DOHH2 (cell line): ENCODE data around the gene KCNK3.

ENCODE experiments used
- H3F3A ChIP-seq: fragments of 200-600 bp; sonication (generic), shearing (Covaris generic); 2 replicates; pipeline ENCODE4 v1.6.0; 2016; ENCODE audit warnings: antibody characterized with exemption, mild to moderate bottlenecking; ENCODE audit not compliant: control insufficient read depth, insufficient read depth
- H3K27ac ChIP-seq: fragments of 200-600 bp; sonication (generic); 2 replicates; pipeline ENCODE4 v1.5.1; 2014; ENCODE audit warnings: low read depth, mild to moderate bottlenecking, low read length, moderate library complexity
- H3K27me3 ChIP-seq: fragments of 200-600 bp; sonication (generic); 2 replicates; pipeline ENCODE4 v1.6.1; 2014; ENCODE audit warnings: mild to moderate bottlenecking, low read length, mixed read lengths; ENCODE audit not compliant: control insufficient read depth
- H3K36me3 ChIP-seq: fragments of 200-600 bp; sonication (generic); 2 replicates; pipeline ENCODE4 v1.6.1; 2014; ENCODE audit warnings: mild to moderate bottlenecking, low read length, moderate library complexity, mixed read lengths; ENCODE audit not compliant: control insufficient read depth
- H3K4me1 ChIP-seq: fragments of 200-600 bp; sonication (generic); 2 replicates; pipeline ENCODE4 v1.6.1; 2014; ENCODE audit warnings: mild to moderate bottlenecking, low read length, mixed read lengths; ENCODE audit not compliant: control insufficient read depth
- H3K4me2 ChIP-seq: fragments of 200-600 bp; sonication (generic); 2 replicates; pipeline ENCODE4 v1.6.0; 2014; ENCODE audit warnings: mild to moderate bottlenecking, low read length, moderate library complexity
- H3K4me3 ChIP-seq: fragments of 200-600 bp; sonication (generic); 2 replicates; pipeline ENCODE4 v1.5.1; 2014; ENCODE audit warnings: mild to moderate bottlenecking, low read length, mixed read lengths
- H3K79me2 ChIP-seq: fragments of 200-600 bp; sonication (generic); 2 replicates; pipeline ENCODE4 v1.6.1; 2014; ENCODE audit warnings: mild to moderate bottlenecking, low read length, mixed read lengths; ENCODE audit not compliant: control insufficient read depth
- H3K9me2 ChIP-seq: fragments of 200-600 bp; sonication (generic); replicated peaks from 2 replicates; pipeline ENCODE4 v1.6.1; 2014; ENCODE audit warnings: mild to moderate bottlenecking, low read length, mixed read lengths; ENCODE audit not compliant: control insufficient read depth
- H3K9me3 ChIP-seq: fragments of 200-600 bp; sonication (generic); 2 replicates; pipeline ENCODE4 v1.6.1; 2014; ENCODE audit warnings: antibody characterized with exemption, low read length, mixed read lengths; ENCODE audit not compliant: control insufficient read depth, insufficient read depth
- H4K20me1 ChIP-seq: fragments of 200-600 bp; sonication (generic); 2 replicates; pipeline ENCODE4 v1.6.0; 2014; ENCODE audit warnings: low read depth, mild to moderate bottlenecking, antibody characterized with exemption, low read length, moderate library complexity; ENCODE audit not compliant: control insufficient read depth, insufficient read depth
- CTCF ChIP-seq: fragments of 200-600 bp; sonication (generic); IDR thresholded peaks from one replicate; pipeline ENCODE4 v1.5.1; 2014; ENCODE audit warnings: antibody characterized with exemption, mild to moderate bottlenecking, low read depth, low read length; ENCODE audit not compliant: poor library complexity, severe bottlenecking
- EZH2phosphoT487 ChIP-seq: fragments of 200-600 bp; sonication (generic); IDR thresholded peaks from 2 replicates; pipeline ENCODE4 v1.6.1; 2017; ENCODE audit warnings: borderline replicate concordance, mild to moderate bottlenecking, antibody characterized with exemption, low read length, moderate library complexity, mixed read lengths

The KCNK3 gene

GRCh38 chr2:26675651-26676255, 16.8 kb upstream of the KCNK3 start:
- no peak overlapping the region for H3K4me2 ChIP-seq
- H3K4me1 ChIP-seq = no peaks in the 10 kb centered on the region
- H3F3A ChIP-seq = no peaks in the 10 kb centered on the region
- H3K79me2 ChIP-seq = no peaks in the 10 kb centered on the region
- no peaks in the 10 kb centered on the region for H3K9me2 ChIP-seq
- H4K20me1 ChIP-seq = no peaks in the 10 kb centered on the region
- no peak overlapping the region for H3K27ac ChIP-seq
- H3K4me3 ChIP-seq = no peak overlapping the region
- H3K9me3 ChIP-seq = no peaks in the 10 kb centered on the region
- H3K27me3 ChIP-seq = peaks cover 25% of the 10 kb centered on the region
- TF ChIP-seq EZH2phosphoT487 (no peak), CTCF (no peak)
- H3K36me3 ChIP-seq = no peaks in the 10 kb centered on the region

- Histone ChIP-seq H3K36me3 (no peaks in the 10 kb centered on the region), H3K4me1 (no peaks in the 10 kb centered on the region), H3K27me3 (peaks cover 23% of the 10 kb centered on the region)
These were observed 14.5 kb upstream of the KCNK3 start for GRCh38 chr2:26678035-26678434.

GRCh38 chr2:26679867-26680266, 12.7 kb upstream of the KCNK3 start:
- Histone ChIP-seq H3K79me2 (no peaks in the 10 kb centered on the region), H3K27ac (no peak overlapping the region), H3K4me1 (no peaks in the 10 kb centered on the region), H3K27me3 (peaks cover 25% of the 10 kb centered on the region), H4K20me1 (no peaks in the 10 kb centered on the region), H3F3A (no peaks in the 10 kb centered on the region), H3K4me3 (no peak overlapping the region), H3K9me2 (no peaks in the 10 kb centered on the region), H3K9me3 (no peaks in the 10 kb centered on the region), H3K4me2 (no peak overlapping the region), H3K36me3 (no peaks in the 10 kb centered on the region)
- TF ChIP-seq CTCF (no peak), EZH2phosphoT487 (no peak)

More at GRCh38 chr2:26678035-26678434, 14.5 kb upstream of the KCNK3 start:
- no peak overlapping the region for H3K27ac ChIP-seq
- H3K9me3 ChIP-seq = no peaks in the 10 kb centered on the region
- H3F3A ChIP-seq = no peaks in the 10 kb centered on the region
- H3K4me3 ChIP-seq = no peak overlapping the region
- TF ChIP-seq EZH2phosphoT487 = no peak
- no peak for TF ChIP-seq CTCF
- no peak overlapping the region for H3K4me2 ChIP-seq
- H3K9me2 ChIP-seq = no peaks in the 10 kb centered on the region
- H4K20me1 ChIP-seq = no peaks in the 10 kb centered on the region
- H3K79me2 ChIP-seq = no peaks in the 10 kb centered on the region
